NCI-H748 (cell line): ENCODE data around the gene PSAP.

Experiments used
- DNase-seq: peaks from one replicate; lab custom pipeline; 2025; ENCODE audit not compliant: unreplicated experiment; lab: John Stamatoyannopoulos, UW

PSAP gene

DNA sequence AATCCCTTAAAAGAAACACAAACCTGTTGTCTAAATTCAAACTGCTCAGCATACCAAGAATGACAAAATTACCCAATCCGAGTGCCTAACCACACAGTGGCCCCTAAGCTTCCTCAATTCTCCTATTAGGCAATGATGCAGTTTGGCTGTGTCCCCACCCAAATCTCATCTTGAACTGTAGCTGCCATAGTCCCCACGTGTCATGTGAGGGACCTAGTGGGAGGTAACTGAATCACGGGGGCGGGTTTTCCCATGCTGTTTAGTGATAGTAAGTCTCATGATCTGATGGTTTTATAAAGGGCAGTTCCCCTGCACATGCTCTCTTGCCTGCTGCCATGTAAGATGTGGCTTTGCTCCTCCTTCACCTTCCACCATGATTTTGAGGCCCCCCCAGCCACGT, 21.9 kb downstream of the PSAP start:
- DNase-seq = no peak

DNA sequence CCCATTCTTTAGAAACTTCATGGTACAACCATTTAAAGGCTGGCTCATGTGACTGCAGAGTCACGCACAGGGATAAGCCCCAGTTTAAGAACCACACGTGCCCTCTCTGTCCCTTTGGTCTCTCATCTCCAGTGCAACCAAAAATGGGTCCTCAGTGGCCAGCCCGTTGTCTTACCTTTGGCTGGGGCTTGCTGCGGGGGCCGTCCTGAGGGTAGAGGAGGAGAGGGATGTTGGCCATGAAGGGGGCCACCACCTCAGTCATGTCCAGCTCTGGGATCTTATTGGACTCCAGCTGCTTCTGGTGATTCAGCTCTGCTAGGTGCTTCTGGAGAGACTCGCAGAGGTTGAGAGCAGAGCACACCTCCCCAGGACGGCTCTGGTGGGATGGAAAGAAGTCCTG, 22.3 kb downstream of the PSAP start:
- DNase-seq = no peak

DNA sequence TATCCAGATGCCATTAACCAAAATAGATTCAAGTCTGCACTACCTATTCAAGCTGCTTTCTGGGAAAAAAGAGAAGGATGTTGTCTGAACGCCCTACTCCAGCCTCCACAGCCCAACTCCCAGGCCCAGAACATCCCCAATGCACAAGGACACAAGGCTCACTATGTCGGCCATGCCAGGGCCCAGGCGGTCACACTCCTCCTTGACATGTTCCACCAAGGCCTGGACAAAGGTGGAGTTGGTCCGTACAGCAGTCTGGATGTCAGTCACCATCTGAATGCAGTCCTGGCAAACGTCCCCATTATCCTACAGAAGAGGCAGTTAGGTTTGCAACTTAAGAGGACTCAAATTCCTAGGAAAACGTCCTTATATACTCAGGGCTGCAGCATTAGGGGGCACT, 23.2 kb downstream of the PSAP start:
- no peak for DNase-seq

DNA sequence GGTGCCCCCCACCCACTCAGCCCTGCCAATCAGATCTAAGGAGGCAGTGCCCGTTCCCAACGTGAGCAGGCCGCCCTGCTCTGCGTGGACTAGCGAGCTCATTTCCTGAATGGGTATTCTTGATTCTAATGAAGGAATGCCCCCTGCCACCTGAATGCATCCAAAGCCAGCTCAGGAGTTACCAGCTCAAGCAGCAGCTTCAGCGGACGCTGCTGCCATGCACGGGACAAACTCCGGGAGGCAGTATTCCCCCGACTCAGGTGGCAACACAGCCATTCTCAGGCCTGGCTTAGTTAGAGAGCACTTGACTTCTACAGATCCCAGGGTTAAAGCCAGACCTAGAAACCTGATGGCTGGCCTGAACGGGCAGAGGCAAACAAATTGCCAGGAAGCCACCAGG, 25.8 kb downstream of the PSAP start:
- DNase-seq = no peak

DNA sequence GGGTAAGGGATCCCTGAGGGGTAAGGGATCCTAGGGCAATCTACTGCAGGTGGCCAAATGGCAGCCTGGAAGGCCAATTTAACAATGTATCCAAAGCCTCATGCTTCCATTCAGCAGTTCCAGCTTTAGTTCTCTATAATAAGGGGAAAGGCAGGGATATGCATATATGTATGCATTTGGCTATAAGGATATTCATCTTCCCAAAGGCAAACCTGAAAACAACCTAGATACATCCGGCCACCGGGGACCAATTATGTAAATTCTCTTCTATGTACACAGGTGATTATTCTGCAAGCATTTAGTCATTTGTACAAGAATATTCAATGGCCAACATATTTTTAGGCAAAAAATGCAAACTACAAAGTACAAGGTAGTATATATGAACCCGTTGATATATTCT, 26.7 kb downstream of the PSAP start:
- no peak for DNase-seq

DNA sequence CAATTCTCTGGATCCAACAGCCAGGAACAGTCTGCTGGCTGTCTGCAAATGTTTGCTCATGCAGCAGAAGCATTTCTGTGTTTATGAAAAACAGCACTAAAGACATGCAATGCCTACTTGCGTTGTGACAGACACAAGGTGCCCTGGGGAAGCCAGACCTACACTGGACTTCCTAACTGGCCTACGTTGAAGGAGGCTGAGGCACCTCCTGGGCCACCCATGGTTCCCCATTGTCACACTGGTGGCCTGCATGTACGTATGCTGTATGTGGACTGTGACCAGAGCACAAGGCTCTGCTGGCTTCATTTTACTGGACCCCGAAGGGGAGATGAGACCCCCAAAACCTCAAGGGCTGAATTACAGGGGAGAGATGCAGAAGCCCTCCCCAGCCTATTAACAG, 27.7 kb downstream of the PSAP start:
- DNase-seq = no peak

DNA sequence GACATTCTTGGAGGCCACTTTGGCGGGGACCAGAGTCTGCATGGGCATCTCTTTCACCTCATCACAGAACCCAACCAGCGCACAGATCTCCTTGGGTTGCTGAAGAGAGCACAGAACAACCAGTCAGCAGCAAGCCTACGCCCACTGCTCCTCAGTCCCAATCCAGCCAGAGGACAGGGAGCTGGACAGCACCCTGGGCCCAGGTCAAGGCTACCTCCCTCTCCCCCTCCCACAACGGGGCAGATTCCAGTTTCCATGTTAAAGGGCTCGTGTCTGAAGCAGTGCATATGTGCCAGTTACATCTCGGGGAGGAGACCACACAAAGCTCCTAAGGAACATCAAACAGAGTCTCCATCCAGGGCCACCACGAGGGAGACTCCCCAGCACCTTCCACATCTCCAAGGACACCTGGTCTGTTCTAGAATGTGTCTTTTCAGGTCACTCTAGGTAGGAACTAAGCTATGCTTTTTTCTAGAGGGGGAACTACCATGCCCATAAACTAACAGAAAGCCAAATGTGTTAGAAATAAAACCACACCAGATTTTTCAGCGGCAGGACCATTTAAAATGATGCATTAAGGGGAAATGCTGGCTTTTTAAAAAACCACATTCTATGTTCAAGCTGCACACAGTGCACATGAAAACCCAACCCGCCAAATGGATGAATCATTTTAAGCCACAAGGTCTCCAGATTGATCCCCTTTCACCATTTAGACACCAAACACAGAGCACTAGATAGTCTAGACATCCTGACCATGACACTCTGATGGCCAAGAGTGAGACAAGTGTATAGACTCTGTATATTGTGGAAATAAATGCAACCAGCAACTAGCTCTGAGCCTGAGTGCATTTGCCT, 28.9 kb downstream of the PSAP start:
- DNase-seq = no peak

DNA sequence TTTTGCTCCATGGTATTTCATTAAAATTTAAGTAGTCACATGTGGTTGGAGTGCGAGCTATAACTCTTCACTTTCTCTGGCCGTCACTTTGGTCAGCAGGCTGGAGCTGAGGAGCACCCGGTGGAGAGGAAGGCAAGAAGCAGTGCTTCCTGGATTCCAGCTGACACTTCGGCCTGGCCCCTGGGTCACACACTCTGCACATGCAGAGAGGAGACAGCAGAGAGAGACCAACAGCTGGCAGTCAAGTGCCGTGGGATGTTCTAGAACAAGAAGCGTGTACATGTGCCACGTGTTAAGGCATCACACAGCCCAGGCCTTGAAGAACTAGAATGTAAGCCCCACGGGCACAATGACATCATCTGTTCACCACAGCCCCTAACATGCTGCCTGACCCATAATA, 30.1 kb downstream of the PSAP start:
- no peak for DNase-seq

DNA sequence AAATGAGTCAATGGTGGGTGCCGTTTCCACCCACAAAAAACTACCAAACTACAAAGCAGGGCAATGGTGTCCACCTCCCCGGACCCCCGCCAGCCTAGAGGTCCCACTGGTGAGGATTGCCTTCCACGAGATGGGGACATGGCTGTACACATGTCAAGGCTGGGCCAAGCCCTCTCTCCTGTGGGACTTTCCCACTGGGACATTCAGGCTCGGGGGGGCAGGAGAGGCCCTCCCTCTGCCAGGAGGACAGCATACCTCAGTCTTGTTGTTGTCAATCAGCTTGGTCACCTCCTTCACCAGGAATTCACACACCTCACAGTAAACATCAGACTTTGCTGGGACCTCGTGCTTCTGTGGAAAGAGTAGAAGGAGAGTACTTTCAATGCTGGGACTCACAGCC, 31.1 kb downstream of the PSAP start:
- no peak for DNase-seq

DNA sequence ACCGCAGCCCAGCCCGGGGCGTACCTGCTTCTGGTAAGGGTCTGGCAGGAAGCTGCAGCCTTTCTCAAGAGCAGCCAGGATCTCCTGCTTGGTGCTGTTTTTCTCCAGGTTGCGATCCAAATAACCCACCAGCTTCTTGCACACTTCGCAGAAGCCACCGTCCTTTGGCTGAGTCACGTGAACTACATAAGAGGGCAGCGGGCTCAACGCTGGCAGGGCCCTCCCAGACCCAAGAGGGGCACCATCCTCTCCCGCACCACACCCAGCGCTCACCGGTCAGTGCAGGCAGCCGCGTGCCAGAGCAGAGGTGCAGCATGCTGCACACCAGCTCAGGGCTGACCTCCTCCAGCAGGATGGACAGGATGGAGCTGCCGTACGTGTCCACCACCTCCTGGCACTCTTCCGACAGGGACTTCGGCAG, 31.6 kb downstream of the PSAP start:
- DNase-seq = no peak

DNA sequence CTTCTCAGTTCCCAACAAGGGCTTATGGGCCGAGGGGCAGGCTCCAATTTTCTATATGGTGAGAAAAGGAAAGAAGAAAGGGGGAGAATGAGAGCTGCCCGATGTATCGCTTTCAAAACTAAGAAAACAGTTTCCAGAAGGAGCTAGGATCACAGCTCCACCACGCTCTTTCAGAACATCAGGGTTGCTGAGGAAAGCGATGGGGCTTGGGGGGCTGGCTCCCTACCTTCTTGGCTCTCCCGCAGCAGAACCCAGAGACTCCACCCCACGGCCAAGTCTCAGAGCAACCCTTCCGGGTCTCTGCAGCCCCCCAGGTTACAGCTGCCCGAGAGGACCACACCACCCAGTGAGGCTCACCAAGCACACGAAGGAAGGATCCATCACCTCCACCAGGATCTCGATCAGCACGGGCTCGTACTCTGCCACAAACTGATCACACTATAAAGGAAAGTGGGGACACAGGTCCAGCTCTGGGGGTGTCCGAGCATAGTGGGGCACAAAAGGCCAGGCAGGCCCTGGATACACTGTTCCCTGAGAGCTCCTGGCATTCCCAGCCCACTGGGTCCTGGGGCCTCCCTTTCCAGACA, 32.3 kb downstream of the PSAP start:
- DNase-seq = no peak

DNA sequence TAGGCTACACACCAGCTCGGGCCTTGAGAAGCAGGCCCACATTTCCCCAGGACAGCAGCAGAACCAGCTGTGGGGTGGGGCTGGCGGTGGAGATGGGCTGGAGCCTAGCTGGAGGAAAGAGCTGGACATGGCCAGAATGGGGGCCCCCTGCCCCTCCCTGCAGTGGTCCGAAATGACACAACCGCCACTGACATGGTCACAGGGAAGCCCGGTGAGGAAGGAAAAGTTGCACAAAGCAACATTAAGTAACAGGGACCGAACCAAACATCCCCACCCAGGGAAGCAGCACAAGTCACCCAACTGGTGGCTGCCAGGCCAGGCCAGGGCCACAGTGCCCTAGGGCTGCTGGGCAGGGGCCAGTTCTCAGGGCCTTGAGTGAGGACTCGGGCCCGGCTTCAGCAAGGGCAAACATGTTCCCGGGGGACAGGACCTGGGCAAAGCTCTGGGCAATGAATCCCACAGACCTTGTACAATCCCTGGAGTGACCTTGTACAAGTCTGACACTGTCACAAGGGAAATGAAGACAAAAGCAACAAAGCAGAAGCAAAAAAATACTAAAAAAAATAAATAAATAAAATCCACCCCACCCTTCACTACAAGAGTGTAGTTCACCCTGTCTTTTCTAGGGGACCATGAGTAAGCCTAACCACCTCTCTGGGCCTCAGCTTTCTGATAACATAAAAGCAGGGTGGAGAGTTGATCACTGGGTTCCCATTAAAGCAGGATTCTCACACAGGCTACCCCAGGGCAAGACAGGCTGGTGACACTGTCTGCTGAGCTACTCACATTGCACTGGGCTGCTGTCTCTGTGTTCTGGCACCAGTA, 33.0 kb downstream of the PSAP start:
- DNase-seq = no peak

DNA sequence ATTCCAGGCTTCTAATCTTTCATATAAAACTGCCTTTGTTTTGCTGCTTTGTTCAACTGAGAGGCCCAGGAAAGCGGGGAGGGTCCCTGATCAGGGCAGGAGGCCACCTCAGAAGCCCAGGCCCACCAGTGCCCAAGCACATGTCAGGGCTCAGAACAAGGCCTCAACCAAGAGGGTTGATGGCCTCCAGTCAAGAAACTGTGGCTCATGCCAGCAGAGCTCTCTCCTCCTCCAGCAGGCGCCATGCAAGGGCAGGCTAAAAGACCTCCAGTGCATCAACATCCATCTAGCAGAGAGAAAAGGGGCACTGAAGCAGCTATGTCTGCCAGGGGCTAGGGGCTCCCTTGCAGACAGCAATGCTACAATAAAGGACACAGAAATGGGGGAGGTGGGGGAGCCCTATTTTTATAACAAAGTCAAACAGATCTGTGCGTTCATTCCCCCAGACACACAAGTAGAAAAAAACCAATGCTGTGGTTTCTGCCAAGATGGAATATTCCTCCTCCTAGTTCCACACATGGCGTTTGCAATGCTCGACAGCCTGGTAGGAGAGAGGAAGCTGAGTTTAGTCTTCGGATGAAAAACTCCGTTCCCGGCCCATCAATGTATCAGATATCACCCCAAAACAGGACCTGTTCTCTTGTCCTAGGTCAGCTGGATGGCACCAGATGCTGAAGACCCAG, 34.0 kb downstream of the PSAP start:
- no peak for DNase-seq

DNA sequence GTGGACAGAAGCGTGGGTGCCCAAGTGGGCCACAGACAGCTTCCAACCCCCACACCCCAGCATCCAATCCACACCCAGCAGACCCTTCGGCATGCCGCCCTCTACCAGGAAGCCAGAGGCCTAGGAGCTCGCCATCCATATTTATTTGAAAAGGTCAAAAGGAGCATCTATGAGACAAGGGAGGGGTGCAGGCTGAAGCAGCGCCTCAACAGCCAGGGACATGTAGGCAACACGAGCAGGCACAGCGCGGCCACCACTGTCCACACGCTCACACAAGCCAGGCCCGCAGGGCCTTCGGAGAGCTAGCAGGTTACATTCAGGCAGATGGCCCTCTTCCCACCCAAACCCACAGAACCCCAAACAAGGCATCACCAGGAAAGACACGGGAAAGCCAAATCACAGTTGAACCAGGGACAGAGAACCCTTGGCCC, 34.6 kb downstream of the PSAP start:
- DNase-seq = no peak

DNA sequence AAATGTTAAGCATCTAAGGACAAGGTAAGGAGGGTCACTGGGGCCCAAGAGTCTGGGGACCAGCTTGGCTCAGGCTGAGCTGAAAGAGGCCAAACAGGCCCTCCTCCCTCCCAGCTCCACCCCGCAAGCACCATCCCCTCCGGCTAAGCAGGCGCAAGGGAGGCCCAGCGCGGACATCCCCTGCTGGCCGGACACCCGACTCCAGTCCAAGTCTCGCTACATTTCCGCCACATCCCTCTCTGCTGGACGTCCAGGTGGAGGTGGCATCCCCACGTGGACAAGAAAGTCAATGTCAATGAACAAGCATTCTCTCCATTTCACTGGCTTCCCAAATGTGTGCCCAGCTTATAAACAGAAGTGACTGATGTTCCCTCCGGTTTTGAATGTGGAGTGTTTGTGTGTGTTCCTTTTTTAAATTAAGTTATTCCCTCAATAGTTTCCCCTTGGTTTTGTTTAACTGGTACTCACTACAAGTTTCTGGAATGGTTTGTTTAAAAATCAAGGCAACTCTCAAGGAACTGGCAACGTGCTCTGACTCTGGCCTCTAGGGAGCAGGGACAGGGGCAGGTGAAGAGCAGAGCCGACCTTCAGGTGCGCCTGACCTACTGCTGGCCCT, 35.4 kb downstream of the PSAP start:
- no peak for DNase-seq

DNA sequence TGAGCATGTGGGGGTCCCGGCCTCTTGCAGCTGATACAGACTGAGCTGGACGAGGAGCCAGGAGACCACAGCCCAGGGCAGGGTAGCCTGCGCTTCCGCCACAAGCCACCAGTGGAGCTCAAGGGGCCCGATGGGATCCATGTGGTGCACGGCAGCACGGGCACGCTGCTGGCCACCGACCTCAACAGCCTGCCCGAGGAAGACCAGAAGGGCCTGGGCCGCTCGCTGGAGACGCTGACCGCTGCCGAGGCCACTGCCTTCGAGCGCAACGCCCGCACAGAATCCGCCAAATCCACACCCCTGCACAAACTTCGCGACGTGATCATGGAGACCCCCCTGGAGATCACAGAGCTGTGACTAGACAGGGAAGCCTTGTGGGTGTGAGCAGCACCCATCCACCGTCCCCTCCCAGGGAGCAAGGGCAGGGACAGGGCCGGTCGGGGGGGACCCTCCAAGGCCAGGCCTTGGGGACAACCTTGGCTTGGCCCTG, 36.1 kb downstream of the PSAP start:
- no peak for DNase-seq

DNA sequence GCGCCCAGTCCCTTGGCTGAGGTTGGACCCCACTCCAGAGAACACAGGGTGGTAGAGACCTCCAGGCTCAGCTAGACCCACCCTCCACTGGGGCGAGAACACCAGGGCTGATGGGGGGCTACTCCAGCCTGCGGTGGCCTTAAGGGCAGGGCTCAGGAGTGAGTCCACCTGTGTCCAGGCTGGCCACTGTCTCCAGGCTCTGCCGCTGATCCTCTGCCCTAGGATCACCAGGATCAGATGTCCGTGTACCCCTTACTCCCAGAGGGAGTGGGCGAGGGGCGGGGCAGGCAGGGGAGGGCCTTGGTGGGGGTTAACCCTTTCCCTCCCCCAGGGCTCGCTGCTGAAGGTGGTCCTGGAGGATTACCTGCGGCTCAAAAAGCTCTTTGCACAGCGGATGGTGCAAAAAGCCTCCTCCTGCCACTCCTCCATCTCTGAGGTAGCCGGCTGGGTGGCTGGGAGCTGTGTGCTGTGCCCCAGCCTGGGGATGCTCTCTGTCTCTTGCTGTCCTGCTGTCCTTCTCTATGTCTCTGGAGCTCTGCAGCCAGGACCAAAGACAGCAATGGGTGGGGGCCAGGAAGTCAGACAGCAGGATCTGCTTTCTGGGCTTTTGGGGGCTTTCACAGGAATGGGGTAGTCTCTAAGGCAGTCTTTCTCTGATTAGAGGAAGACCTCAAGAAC, 38.0 kb downstream of the PSAP start:
- no peak for DNase-seq

DNA sequence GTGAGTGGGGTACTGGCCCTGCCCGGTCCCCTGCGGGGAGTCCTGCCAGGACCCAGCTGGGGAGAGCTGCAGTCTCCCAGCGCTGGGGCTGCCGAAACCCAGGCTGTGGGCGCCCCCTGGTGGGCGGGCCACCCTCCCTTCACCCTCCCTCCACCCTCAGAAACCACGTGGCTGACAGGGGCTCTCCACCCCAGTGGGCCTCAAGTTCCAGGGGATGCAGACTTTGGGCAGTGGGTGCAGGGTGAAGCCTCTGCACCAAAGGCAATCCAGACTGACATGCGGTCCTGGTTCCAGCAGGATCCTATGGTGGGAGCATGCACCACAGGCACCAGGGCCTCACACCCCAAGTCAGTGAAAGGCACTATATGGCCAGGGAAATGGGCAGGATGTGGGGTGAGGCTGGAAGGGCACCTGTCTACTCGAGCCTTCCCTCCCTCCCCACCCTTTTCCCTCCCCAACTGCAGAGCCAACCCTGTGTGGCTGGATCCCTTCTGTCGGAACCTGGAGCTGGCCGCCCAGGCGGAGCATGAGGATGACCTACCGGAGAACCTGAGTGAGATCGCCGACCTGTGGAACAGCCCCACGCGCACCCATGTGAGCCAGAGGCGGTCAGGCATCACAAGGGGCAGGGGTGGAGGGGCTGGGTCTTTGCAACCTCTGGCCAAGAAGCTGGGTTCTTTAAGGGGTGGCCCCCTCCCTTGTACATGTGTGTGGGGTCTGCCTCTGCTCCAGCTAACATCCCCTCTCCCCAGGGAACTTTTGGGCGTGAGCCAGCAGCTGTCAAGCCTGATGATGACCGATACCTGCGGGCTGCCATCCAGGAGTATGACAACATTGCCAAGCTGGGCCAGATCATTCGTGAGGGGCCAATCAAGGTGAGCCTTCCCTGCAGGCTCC, 38.8 kb downstream of the PSAP start:
- peak; percentile 17 for DNase-seq

DNA sequence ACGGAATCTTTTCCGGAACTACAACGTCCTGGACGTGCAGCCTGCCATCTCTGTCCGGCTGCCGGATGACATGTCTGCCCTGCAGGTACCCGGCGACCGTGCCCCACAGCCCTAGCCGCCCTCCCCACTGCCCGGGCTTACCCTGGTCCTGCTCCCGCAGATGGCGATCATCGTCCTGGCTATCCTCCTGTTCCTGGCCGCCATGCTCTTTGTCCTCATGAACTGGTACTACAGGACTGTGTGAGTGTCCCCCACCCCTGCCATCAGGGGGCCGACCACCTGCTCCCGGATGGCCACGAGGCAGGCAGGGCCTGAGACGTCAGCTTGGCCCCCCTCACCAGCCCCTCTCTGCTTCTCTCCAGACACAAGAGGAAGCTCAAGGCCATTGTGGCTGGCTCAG, 39.7 kb downstream of the PSAP start:
- DNase-seq = no peak
